Fibroblast of skin of scalp (primary cell): Measurements from ENCODE around the gene KRT4.
A peak's percentile ranks its signal among the peaks of the same experiment; 100 is the strongest.

Source experiments
- DNase-seq: peaks from one replicate; pipeline ENCODE4 v3.0.0-alpha.2; 2013

Gene KRT4

GRCh38 chr12:52836491-52837412 is 22.8 kb upstream of the KRT4 start:
- no peak for DNase-seq

GRCh38 chr12:52836042-52836466 is 22.1 kb upstream of the KRT4 start:
- DNase-seq, result peak; percentile 55

GRCh38 chr12:52835271-52836041 is 21.5 kb upstream of the KRT4 start:
- no peak for DNase-seq

GRCh38 chr12:52834727-52835001 is 20.7 kb upstream of the KRT4 start:
- no peak for DNase-seq

GRCh38 chr12:52833922-52834726 is 20.2 kb upstream of the KRT4 start, which contains the start of gene KRT79:
Gene KRT79 (minus strand): TSS chr12:52834311. CDS start chr12:52834260, 51 bp downstream.
- no peak for DNase-seq

GRCh38 chr12:52832985-52833905 is 19.3 kb upstream of the KRT4 start:
- DNase-seq, result no peak

GRCh38 chr12:52832451-52832850 is 18.5 kb upstream of the KRT4 start:
- DNase-seq, result no peak

GRCh38 chr12:52831251-52831650 is 17.3 kb upstream of the KRT4 start:
- DNase-seq, result no peak

- DNase-seq, result no peak
Measured at GRCh38 chr12:52829986-52830770, 16.3 kb upstream of the KRT4 start.

- no peak for DNase-seq
Measured at GRCh38 chr12:52828591-52829021, 14.7 kb upstream of the KRT4 start.

- no peak for DNase-seq
Measured at GRCh38 chr12:52828156-52828555, 14.2 kb upstream of the KRT4 start.

GRCh38 chr12:52827499-52828090 is 13.7 kb upstream of the KRT4 start:
- DNase-seq, result no peak

GRCh38 chr12:52826611-52827498 is 12.9 kb upstream of the KRT4 start:
- DNase-seq, result peak; percentile 13

- DNase-seq, result no peak
Measured at GRCh38 chr12:52825961-52826360, 12.0 kb upstream of the KRT4 start.

- no peak for DNase-seq
Measured at GRCh38 chr12:52824741-52825410, 11.0 kb upstream of the KRT4 start.

- no peak for DNase-seq
Measured at GRCh38 chr12:52823761-52824450, 10.0 kb upstream of the KRT4 start.

GRCh38 chr12:52822771-52823510 is 9.0 kb upstream of the KRT4 start:
- DNase-seq, result no peak
